HFFc6 (cell line): Measurements from ENCODE around the gene AATF. TPM values are rescaled to one million over a fixed set of nuclear protein-coding genes. Genes with fewer than 3 reads are reported as not detected.

Experiments
- DNase-seq: peaks from one replicate; pipeline ENCODE4 v3.0.0-alpha.2; 2018
- H3K27ac Mint-ChIP-seq: 2 replicates; pipeline ENCODE4 v1.8.0; 2020; ENCODE audit warnings: mild to moderate bottlenecking, mixed read lengths
- H3K27me3 Mint-ChIP-seq: 2 replicates; pipeline ENCODE4 v1.8.0; 2021; ENCODE audit warnings: mild to moderate bottlenecking, moderate library complexity, mixed read lengths; ENCODE audit not compliant: insufficient read depth
- H3K36me3 Mint-ChIP-seq: 2 replicates; pipeline ENCODE4 v1.8.0; 2021; ENCODE audit warnings: low read depth, mixed read lengths
- H3K4me1 Mint-ChIP-seq: 2 replicates; pipeline ENCODE4 v1.8.0; 2020; ENCODE audit warnings: low read depth, mixed read lengths
- H3K4me3 Mint-ChIP-seq: 2 replicates; pipeline ENCODE4 v1.8.0; 2020; ENCODE audit warnings: mild to moderate bottlenecking, moderate library complexity, mixed read lengths
- H3K9me3 Mint-ChIP-seq: 2 replicates; pipeline ENCODE4 v1.8.0; 2020; ENCODE audit warnings: mild to moderate bottlenecking, mixed read lengths
- total RNA-seq, 6 experiments: library from RNA; stranded (reverse); fragmentation: NEBNext Ultra II Directional; extraction: Animal tissue kit (Norgen Biotek cat#: 25700); gene quantifications; 2 replicates in 1 of 6; 3 replicates in 5 of 6; pipeline ENCODE4 v1.2.3, GENCODE V29; 2021
- TF ChIP-seq, protein P1 (sequence below): fragments of 200-600 bp; sonication (generic); IDR thresholded peaks from 2 replicates; pipeline ENCODE4 v1.5.0; 2021; ENCODE audit warnings: antibody characterized with exemption, mild to moderate bottlenecking

Gene AATF
- total RNA-seq, 6 experiments from 2014 or later = 45.1 to 57.1 (median 52.7) TPM

- Mint-ChIP-seq H3K4me3 (no peak overlapping the region), H3K9me3 (no peaks in the 10 kb centered on the region), H3K27ac (no peak overlapping the region), H3K4me1 (peaks cover 11% of the 10 kb centered on the region; the same call in 1 of the 2 replicates), H3K27me3 (peaks cover 4% of the 10 kb centered on the region), H3K36me3 (peaks cover 6% of the 10 kb centered on the region; the same call in 1 of the 2 replicates)
- TF ChIP-seq, protein P1, sequence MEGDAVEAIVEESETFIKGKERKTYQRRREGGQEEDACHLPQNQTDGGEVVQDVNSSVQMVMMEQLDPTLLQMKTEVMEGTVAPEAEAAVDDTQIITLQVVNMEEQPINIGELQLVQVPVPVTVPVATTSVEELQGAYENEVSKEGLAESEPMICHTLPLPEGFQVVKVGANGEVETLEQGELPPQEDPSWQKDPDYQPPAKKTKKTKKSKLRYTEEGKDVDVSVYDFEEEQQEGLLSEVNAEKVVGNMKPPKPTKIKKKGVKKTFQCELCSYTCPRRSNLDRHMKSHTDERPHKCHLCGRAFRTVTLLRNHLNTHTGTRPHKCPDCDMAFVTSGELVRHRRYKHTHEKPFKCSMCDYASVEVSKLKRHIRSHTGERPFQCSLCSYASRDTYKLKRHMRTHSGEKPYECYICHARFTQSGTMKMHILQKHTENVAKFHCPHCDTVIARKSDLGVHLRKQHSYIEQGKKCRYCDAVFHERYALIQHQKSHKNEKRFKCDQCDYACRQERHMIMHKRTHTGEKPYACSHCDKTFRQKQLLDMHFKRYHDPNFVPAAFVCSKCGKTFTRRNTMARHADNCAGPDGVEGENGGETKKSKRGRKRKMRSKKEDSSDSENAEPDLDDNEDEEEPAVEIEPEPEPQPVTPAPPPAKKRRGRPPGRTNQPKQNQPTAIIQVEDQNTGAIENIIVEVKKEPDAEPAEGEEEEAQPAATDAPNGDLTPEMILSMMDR = no peak
- no peak for DNase-seq
These were observed 111.3 kb downstream of the AATF start for GRCh38 chr17:37060094-37060493.

GRCh38 chr17:37060928-37061327 is 112.2 kb downstream of the AATF start:
- Mint-ChIP-seq H3K9me3 (no peaks in the 10 kb centered on the region), H3K4me3 (no peak overlapping the region), H3K27me3 (peaks cover 7% of the 10 kb centered on the region), H3K4me1 (peaks cover 11% of the 10 kb centered on the region; the same call in 1 of the 2 replicates), H3K27ac (no peak overlapping the region), H3K36me3 (peaks cover 6% of the 10 kb centered on the region; the same call in 1 of the 2 replicates)
- no peak for DNase-seq
- TF ChIP-seq, protein P1 = no peak

- no peak overlapping the region; the same call in 1 of the 2 replicates for H3K27ac Mint-ChIP-seq
- DNase-seq = no peak
- TF ChIP-seq, protein P1 = no peak
- H3K4me1 Mint-ChIP-seq = peaks cover 11% of the 10 kb centered on the region; the same call in 1 of the 2 replicates
- H3K36me3 Mint-ChIP-seq = peaks cover under 1% of the 10 kb centered on the region; the same call in 1 of the 2 replicates
- H3K27me3 Mint-ChIP-seq = peaks cover 7% of the 10 kb centered on the region
- no peaks in the 10 kb centered on the region for H3K9me3 Mint-ChIP-seq
- peak overlapping the region; percentile 67 for H3K4me3 Mint-ChIP-seq
These were observed 113.3 kb downstream of the AATF start for GRCh38 chr17:37062021-37062420.

- Mint-ChIP-seq H3K4me1 (peaks cover 23% of the 10 kb centered on the region), H3K27me3 (peaks cover 10% of the 10 kb centered on the region), H3K27ac (no peak overlapping the region), H3K4me3 (no peak overlapping the region), H3K36me3 (no peaks in the 10 kb centered on the region), H3K9me3 (no peaks in the 10 kb centered on the region)
- TF ChIP-seq, protein P1 = no peak
- DNase-seq = no peak
These were observed 115.5 kb downstream of the AATF start for GRCh38 chr17:37064206-37064605.

DNA sequence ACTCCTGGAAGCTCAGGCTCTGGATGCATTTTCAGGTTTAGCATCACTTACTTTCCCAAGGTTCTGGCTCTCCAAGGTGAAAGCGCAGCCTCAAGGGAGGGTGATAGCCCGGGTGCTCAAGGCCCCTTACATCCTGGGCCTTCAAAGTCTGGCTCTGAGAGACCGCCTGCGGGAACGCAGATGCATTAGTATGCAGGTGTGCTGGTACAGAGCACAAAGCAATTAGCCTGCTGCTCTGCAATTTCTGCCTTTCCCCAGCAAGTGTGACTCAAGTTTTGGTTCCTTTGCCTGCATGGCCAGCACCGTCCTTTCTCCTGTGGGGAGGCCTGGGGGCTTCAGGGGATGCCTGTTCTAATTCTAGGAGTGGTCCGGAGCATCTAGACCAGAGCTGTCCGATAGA is 116.2 kb downstream of the AATF start:
- no peak overlapping the region for H3K27ac Mint-ChIP-seq
- peaks cover 10% of the 10 kb centered on the region for H3K27me3 Mint-ChIP-seq
- no peak overlapping the region for H3K4me3 Mint-ChIP-seq

More for the DNA sequence above, 116.2 kb downstream of the AATF start:
- peaks cover 23% of the 10 kb centered on the region for H3K4me1 Mint-ChIP-seq
- no peaks in the 10 kb centered on the region for H3K9me3 Mint-ChIP-seq
- no peaks in the 10 kb centered on the region for H3K36me3 Mint-ChIP-seq
- TF ChIP-seq, protein P1 = no peak
- no peak for DNase-seq
